ENCODE data around the gene PUSL1.

The PUSL1 gene

DNA sequence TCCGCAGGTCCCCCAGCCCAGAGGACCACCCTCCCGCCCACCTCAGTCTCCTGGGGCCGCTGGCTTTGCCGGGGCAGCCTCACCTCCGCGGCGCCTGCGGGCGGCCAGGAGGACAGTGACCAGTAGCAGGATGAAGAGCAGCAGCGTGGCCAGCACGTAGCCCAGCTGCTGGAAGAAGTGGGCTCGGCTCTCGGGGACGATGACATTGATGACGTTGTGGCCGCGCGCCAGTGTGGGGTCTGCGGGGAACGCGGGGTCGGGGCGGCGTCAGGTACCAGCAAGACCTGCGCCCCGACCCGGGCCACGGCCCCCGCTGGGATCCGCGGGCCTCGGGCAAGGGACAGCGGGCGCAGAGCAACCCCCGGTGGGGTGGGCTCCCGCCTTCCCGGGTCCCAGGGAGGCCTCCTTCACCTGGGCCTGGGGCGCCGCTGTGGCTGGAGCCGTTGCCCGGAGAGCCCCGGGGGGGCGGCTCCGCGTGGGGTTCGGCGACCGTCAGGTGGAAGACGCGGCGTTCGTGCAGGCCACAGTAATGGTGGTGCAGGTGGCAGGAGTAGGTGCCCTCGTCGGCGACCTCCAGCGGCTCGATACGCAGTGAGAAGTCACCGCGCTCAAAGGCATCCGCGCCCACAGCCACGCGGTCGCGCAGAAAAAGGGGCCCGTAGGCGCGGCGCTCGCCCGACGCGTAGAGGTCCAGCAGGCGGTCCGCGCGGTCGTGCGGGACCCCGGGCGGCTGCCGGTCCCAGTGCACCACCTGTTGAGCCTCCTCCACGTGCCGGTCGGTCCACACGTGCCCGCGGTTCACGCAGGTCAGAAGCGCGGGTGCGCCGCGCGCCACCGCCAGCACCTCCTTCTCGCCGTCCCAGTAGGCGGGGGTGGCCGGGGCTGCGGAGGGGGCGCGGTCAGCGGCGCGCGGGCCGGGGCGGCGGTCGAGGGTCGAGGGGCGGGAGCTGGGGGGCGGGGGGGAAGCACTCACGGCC is 46.2 kb downstream of the PUSL1 start:
- DNase-seq, result no peak

GRCh38 chr1:1355416-1355815 is 47.0 kb downstream of the PUSL1 start:
- no peak for DNase-seq

- no peak for DNase-seq
Measured at GRCh38 chr1:1356166-1356795, 47.9 kb downstream of the PUSL1 start.

DNA sequence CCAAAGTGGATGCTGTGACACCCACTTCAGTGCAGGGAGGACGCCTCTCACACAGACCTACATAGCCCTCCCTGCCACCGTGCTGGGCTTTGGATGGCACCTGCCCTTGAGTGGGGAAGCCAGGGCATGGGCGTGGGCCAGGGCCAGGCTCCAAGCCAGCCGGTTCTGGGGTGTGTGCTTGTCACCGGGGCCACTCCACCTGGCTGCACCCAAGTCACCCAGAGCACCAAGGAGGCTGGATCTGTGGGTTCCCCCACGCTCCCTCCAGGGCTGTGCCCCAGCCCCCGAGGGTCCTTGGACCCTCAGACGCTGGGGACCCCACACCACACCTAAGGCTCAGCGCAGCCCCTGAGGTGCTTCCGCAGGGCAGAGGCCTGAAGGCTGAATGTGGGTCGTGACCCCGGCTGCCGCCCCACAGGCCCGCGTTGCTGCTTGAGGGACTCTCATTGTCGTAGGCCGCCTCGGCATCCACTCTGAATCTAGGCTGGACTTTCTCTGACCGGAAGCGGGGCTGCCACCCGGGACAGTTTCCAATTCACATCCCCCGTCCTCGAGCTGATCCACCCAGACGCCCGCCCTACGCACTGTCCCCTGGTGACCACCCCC is 48.5 kb downstream of the PUSL1 start:
- DNase-seq, result no peak

DNA sequence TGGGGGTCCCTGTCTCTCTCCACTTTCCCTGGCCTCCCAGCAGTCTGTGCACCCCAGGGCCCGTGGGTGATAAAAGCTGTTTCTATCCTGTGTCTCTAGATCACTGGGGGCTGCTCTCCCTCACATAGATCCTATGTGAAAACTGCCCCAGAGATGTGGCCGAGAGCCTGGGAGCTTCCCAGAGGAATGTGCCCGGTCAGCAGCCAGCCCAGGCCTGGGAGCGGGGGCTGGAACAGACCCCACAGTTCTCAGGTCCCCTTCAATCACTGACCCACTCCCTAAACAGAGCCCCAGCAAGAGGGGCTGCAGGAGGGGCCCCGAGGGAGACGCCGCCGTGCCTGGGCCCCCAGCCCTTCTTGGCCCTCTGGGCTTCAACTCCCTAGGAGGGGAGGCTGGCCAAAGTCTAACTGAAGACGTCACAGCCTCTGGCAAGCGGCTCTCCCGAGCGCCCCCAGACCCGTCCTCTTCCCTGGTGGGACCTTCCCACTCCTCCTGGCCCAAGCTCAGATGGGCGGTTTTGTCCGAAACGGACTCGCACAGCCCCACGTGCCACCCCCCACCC is 49.6 kb downstream of the PUSL1 start:
- no peak for DNase-seq

DNA sequence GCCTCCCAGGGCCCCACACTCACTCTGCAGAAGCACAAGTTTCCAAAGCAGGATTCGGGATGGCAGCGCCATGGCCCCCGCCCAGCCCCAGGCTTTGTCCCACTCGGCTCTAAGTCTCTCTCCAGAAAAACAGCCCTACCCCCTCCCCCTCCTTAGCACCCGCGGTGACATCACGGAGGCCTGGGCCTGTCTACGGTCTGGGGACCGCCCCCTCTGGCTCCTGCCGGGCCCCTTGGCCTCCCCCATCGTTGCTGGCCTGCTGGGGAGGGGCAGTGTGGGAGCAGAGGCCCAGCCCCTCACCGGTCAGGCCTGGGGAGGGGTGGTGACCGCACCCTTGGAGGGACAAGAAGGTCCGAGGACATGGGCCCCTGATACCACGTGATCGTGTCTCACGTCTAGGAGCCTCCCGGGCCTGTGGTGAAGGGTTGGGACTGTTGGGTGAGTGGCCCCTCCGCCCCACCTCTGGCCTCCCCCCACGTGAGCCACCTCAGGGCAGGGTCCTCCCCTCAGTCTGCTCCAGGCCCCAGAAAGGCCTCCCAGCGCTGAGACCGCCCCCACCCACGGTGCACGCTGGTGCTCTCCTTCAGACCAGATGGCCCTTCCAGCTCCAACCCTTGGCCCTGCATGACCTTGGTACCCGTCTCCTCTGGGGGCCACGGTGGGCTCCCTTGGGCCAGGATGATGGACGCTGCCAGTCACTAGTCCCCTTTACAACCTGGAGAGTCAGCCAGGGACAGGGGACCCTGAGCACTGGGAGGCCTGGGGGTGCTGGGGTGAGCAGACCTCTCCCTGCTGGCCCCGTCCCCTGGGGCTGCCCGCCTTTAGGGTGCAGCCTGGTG is 50.3 kb downstream of the PUSL1 start, which contains the start of gene MXRA8:
MXRA8 (minus strand) TSS at position 123 of the 839 bp plus-strand sequence; CDS start at position 72, 51 bp downstream.
- DNase-seq, result no peak

DNA sequence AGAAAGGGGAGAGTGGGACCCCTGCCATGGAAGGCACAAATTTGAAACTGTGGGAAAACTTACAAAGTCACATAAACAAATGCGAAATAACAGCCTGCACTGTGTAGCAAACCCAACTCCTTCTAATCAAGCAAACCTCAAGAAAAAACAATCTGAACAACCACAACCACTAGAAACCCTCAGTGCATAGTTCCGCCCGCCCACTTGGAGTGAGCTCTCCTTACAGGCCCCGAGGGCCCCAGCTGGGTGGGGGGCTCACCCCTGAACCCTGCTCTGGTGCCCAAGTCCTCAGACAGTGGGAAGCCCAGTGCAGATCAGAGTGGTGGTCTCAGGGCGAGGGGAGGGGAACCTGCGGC is 50.9 kb downstream of the PUSL1 start:
- no peak for DNase-seq

GRCh38 chr1:1359664-1360468 is 51.5 kb downstream of the PUSL1 start:
- DNase-seq, result no peak

DNA sequence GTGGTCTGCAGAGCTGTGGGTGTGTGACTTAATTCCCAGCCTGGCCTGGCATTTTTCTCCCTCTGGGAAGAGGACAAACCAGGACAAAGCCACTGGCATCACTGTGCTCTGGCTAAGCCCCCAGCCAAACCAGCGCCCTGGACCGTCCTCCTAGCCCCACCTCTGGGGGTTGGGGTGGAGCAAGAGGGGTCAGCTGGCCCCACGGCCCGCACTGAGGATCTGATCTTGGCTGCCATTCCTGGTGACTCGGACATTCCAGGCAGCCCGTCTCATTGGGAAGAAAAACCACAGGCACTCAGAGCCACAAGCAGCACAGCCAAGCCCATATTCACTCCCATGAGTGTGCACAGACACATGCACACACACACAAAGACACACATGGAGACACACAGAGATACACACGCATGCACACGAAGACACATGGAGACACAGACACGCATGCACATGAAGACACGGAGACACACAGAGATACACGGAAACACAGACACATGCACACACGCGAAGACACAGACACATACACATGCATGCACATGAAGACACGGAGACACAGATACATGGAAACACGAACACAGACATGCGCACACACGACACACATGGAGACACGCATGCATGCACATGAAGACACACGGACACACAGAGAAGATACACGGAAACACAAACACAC is 52.2 kb downstream of the PUSL1 start:
- DNase-seq, result no peak

Measured in activated CD4-positive, alpha-beta T cell treated with anti-CD3 and anti-CD28 coated beads, Interleukin-2, amount 50 U/mL, for 1 hour (primary cell).